Naive thymus-derived CD8-positive, alpha-beta T cell (primary cell): ENCODE results near the gene SPDYE6. TPM values are rescaled to one million over a fixed set of nuclear protein-coding genes. Genes with fewer than 3 reads are reported as not detected.
A peak's percentile ranks its signal among the peaks of the same experiment; 100 is the strongest.
"Not testable (repeated sequence)": the region's sequence is repeated elsewhere in the genome, so short reads cannot be mapped to it uniquely, and the experiment has no call there.

Experiments used
- ATAC-seq, 2 donors: fragments of 150-1000 bp; cut with Tn5 transposase in 1 of 2; sonication (Bioruptor Pico), chemical (Tn5 transposase) in 1 of 2; 1 replicate in 1 of 2; 2 replicates in 1 of 2; pipeline ENCODE4 v1.10.0; 2021; ENCODE audit warnings: mild to moderate bottlenecking in 2 of 2, moderate library complexity in 2 of 2
- POLR2A ChIA-PET: fragments of 350-600 bp; sonication (Branson Sonifier 250); formaldehyde crosslinking; loops from one replicate; lab custom pipeline; 2021; ENCODE audit warnings: antibody characterized with exemption; lab: Charles Lee
- DNase-seq, 10 donors: peaks; one replicate each; pipeline versions ENCODE4 v3.0.0 to v3.0.0-alpha.2; 2020 to 2022
- H3K27ac Mint-ChIP-seq, 10 donors: one replicate each; pipeline ENCODE4 v1.8.0; 2020 to 2022; ENCODE audit warnings: mild to moderate bottlenecking in 10 of 10, mixed read lengths in 10 of 10, moderate library complexity in 4 of 10, inconsistent platforms in 1 of 10
- H3K27me3 Mint-ChIP-seq, 5 donors: one replicate each; pipeline ENCODE4 v1.8.0; 2021 to 2022; ENCODE audit warnings: mixed read lengths in 5 of 5
- H3K36me3 Mint-ChIP-seq, 3 donors: one replicate each; pipeline ENCODE4 v1.8.0; 2020 to 2022; ENCODE audit warnings: mixed read lengths in 3 of 3, mild to moderate bottlenecking in 2 of 3, inconsistent platforms in 1 of 3
- H3K4me1 Mint-ChIP-seq, 4 donors: one replicate each; pipeline ENCODE4 v1.8.0; 2021 to 2022; ENCODE audit warnings: mixed read lengths in 4 of 4
- H3K4me3 Mint-ChIP-seq, 10 donors: one replicate each; pipeline ENCODE4 v1.8.0; 2020 to 2022; ENCODE audit warnings: mild to moderate bottlenecking in 10 of 10, mixed read lengths in 10 of 10, moderate library complexity in 6 of 10, inconsistent platforms in 1 of 10
- H3K9me3 Mint-ChIP-seq, 9 donors: one replicate each; pipeline ENCODE4 v1.8.0; 2020 to 2022; ENCODE audit warnings: mixed read lengths in 9 of 9, mild to moderate bottlenecking in 3 of 9, inconsistent platforms in 1 of 9, moderate library complexity in 1 of 9
- polyA plus RNA-seq, 3 donors: library from polyadenylated mRNA; unstranded; fragments of 300-500 nt; fragmentation: Illumina TruSeq; gene quantifications; one replicate each; pipeline ENCODE4 v1.2.3, GENCODE V29; 2021
- total RNA-seq, 8 experiments: library from RNA in 2 of 8; stranded (reverse) in 2 of 8; gene quantifications; one replicate each; pipeline ENCODE4 v1.2.3 and lab custom pipeline; 2021 to 2026

Gene SPDYE6
- total and polyA plus RNA-seq, 5 experiments from 2014 or later = 0.25 to 0.52 TPM; not detected in 3

DNA sequence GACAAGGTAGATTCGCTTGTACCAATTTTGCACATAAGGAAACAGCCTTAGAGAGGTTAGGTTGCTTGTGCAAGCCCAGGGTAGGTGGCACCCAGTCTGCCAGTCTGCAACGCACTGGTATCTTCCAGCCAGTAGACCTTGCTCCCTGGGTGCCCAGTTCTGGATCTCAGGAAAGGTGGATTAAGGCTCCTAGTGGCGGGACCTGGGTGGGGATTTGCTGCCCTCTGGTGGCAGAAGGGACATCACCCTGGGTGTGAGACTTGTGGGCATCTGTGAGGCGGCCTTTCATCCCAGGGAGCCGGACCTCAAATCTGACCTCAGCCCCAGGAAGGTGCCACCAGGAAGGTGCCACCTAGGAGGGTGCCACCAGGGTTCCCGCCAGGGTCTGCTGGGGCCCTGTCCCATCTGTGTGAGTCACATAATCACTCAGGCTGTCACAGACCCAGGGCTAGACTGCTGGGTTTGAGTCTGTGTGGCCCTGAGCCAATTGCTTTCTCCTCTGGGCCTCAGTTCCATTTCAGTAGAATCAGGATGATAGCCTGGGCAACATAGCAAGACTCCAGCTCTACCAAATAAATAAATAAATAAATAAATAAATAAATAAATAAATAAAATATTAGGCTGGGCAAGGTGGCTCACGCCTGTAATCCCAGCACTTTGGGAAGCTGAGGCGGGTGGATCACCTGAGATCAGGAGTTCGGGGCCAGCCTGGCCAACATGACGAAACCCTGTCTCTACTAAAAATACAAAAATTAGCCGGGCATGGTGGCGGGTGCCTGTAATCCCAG lies 34.6 kb upstream of the SPDYE6 start:
- Mint-ChIP-seq H3K4me1 (peaks cover 5 to 6% (median 6%) of the 10 kb centered on the region in 4 donors), H3K36me3 (peaks cover 0 to 19% (median 0%) of the 10 kb centered on the region in 3 donors), H3K27ac (no peak overlapping the region), H3K4me3 (no peak overlapping the region), H3K9me3 (no peaks in the 10 kb centered on the region), H3K27me3 (no peaks in the 10 kb centered on the region)
- DNase-seq = peak; percentile 41 to 84 (median 62)
- POLR2A ChIA-PET = no interaction called here
- peak; percentile 71 to 83 for ATAC-seq

DNA sequence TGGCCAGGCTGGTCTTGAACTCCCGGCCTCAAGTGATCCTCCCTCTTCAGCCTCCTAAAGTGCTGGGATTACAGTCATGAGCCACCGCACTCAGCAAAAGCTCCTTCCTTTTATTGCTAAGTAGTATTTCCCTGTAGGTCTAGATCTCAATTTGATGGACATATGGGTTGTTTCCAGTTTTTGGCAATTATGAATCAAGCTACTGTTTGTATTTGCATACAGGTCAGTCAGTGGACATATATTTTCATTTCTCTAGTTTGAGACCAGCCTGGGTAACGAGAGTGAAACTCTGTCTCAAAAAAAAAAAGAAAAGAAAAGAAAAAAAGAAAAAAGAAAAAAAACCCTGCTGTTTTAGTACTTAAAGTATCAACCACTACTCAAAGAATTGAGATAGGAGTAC lies 33.6 kb upstream of the SPDYE6 start:
- ATAC-seq = no peak
- peaks cover 0 to 2% (median 0%) of the 10 kb centered on the region in 4 donors for H3K4me1 Mint-ChIP-seq
- no peaks in the 10 kb centered on the region for H3K27me3 Mint-ChIP-seq
- no peak for DNase-seq
- H3K4me3 Mint-ChIP-seq = no peak overlapping the region
- H3K27ac Mint-ChIP-seq = peak overlapping the region in 2 of 10 donors; percentile 4 to 6
- H3K36me3 Mint-ChIP-seq = peaks cover 0 to 29% (median 0%) of the 10 kb centered on the region in 3 donors
- no peaks in the 10 kb centered on the region for H3K9me3 Mint-ChIP-seq
- POLR2A ChIA-PET = no interaction called here

DNA sequence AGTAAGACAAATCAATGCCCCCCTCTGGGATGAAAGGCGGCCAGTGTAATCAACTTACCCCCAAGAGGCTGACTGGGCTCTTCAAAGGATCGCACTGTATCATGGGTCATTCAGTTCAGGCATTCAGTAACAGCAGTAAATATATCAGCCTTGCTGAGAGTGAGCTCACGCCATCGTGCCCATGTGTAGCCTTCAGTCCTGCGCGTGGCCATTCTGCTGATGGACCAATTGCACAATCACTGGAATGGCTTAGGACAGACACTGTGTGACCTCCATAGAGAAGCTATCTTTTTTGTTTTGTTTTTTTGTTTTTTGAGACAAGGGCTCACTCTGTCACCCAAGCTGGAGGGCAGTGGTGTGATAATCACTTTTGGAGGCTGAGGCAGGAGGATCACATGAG lies 30.8 kb upstream of the SPDYE6 start:
- DNase-seq = no peak
- Mint-ChIP-seq H3K27me3 (no peaks in the 10 kb centered on the region), H3K4me3 (no peak overlapping the region), H3K4me1 (peaks cover 0 to 4% (median 0%) of the 10 kb centered on the region in 4 donors), H3K9me3 (no peaks in the 10 kb centered on the region), H3K36me3 (peaks cover 0 to 42% (median 0%) of the 10 kb centered on the region in 3 donors), H3K27ac (peak overlapping the region in 2 of 10 donors; percentile 22 to 64)
- ATAC-seq = no peak
- POLR2A ChIA-PET = interaction anchor here (3.3 kb wide), 1 partner anchor 9 kb away, joined by 12 read pairs; the partner anchor contains the start of gene PRKRIP1

DNA sequence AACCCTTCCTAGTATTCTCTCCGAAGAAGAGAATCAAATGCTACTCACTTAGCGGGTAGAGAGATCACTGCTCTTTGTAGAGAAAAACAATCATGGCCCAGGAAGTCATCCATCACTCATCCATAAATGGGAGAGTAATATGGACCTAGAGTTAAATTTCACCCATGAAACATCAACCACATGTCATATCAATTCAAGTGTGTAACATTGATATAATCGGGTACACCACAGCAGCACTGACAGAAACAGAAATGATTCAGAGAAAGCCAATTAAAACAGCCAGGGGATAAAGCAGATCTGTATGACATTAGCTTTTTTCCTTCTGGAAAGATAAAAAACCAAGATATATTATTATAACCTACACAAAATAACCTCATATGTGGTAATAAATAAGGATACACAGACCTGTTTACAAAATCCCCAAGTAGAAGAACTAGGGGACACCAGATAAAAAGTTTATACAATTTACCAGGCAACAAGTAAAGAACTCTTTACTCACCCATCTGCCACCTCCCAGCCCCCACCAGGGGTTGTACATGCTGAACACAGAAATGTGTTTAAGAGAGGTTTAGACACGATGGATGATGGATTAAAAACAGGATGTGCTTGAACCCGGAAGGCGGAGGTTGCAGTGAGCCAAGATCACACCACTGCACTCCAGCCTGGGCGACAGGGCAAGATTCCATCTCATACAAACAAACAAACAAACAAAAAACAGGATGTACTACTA lies 25.6 kb upstream of the SPDYE6 start:
- ATAC-seq, POLR2A ChIA-PET, DNase-seq, H3K9me3 Mint-ChIP-seq, H3K4me3 Mint-ChIP-seq, H3K27me3 Mint-ChIP-seq, H3K4me1 Mint-ChIP-seq: not testable (repeated sequence)
- Mint-ChIP-seq H3K27ac (peak overlapping the region in 3 of 10 donors; percentile 20 to 47 (median 40)), H3K36me3 (peaks cover 5 to 77% (median 16%) of the 10 kb centered on the region in 3 donors)

DNA sequence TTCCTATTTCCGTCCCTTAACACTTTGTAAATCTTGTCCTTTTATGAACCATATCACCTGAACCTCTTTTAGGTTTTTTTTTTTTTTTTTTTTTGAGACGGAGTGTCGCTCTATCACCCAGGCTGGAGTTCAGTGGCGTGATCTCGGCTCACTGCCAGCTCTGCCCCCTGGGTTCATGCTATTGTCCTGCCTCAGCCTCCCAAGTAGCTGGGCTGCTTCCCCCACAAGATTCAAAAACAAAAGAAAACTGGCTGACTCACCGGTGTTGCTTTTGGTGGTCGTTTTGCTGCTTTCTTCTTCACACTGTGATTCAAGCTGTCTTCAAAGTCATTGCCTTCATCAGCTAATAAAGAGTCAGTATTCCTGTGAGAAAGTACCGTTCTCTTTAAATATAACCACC lies 24.6 kb upstream of the SPDYE6 start:
- H3K27ac Mint-ChIP-seq, ATAC-seq, DNase-seq, H3K9me3 Mint-ChIP-seq, H3K4me1 Mint-ChIP-seq, H3K4me3 Mint-ChIP-seq, POLR2A ChIA-PET, H3K27me3 Mint-ChIP-seq: not testable (repeated sequence)
- peaks cover 5 to 77% (median 16%) of the 10 kb centered on the region in 3 donors for H3K36me3 Mint-ChIP-seq

DNA sequence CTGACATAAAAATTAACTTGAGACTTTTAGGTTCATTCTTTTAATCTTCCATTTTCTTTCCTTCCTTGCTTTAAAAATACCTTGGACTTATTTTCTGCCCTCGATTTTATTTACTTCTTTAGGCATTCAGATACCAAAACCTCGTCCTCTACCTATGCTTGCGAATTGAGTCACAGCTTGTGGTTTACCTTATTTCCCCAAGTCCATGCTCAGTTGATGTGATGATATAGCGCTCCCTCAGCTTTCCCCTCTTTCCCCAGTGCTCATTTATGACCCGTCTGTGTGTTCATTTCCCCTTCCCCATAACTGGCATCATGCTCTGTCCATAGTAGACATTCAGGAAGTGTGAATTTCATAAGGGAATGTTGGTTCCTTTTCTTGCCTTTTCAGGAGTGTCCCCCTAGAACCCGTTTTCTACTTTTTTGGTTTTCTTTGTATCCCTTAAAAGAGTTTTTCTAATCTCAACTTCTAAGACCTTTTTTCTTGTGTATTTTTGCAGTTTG lies 20.8 kb upstream of the SPDYE6 start:
- Mint-ChIP-seq H3K9me3 (no peaks in the 10 kb centered on the region), H3K4me3 (no peak overlapping the region), H3K27me3 (no peaks in the 10 kb centered on the region), H3K4me1 (peaks cover 5 to 18% (median 12%) of the 10 kb centered on the region in 4 donors), H3K36me3 (peaks cover 5 to 75% (median 16%) of the 10 kb centered on the region in 3 donors), H3K27ac (peak overlapping the region in 3 of 10 donors; percentile 24 to 56 (median 34))
- ATAC-seq = no peak
- DNase-seq = no peak
- POLR2A ChIA-PET = no interaction called here

DNA sequence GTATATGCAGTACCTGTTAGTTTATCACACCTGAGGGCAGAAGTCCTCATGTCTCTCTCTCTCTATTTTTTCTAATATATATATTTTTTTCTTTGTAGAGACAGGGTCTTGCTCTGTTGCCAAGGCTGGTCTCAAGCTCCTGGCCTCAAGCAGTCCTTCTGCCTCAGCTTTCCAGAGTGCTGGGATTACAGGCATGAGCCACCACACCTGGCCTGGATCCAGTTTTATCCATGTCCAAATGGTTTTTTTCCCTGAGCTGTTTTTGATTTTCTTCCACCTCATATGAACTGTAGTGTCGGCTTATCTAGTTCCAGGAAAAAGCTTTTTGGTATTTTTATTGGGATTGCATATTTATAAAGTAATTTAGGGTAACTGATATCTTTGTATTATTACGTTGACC lies 16.6 kb upstream of the SPDYE6 start:
- ATAC-seq = not testable (repeated sequence)

DNA sequence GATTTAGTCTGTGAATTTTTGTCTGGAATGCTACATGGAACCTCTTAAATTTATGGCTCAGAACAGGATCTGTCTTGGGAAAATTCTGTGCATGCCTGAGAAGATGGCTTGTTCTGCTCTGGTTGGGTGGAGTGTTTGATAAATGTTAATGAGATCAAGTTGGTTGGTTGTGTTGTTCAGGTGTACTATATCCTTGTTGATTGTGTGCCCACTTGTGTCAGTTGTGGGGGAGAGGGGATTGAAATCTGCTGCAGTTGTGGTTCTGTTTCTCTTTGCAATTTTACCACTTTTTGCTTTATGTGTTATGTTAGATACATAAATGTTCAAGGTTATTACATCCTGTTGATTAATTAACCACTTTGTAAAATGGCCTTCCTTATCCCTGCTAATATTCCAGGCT lies 13.8 kb upstream of the SPDYE6 start:
- POLR2A ChIA-PET, H3K27ac Mint-ChIP-seq, DNase-seq, ATAC-seq, H3K27me3 Mint-ChIP-seq, H3K9me3 Mint-ChIP-seq: not testable (repeated sequence)
- peaks cover 9 to 50% (median 16%) of the 10 kb centered on the region in 3 donors for H3K36me3 Mint-ChIP-seq
- peaks cover 7 to 38% (median 27%) of the 10 kb centered on the region in 4 donors for H3K4me1 Mint-ChIP-seq
- H3K4me3 Mint-ChIP-seq = peak overlapping the region in 2 of 10 donors; percentile 33 to 36

More for the DNA sequence above, 16.6 kb upstream of the SPDYE6 start:
- peaks cover 14 to 58% (median 21%) of the 10 kb centered on the region in 3 donors for H3K36me3 Mint-ChIP-seq
- H3K9me3 Mint-ChIP-seq, H3K4me3 Mint-ChIP-seq, H3K27ac Mint-ChIP-seq, POLR2A ChIA-PET, H3K27me3 Mint-ChIP-seq, DNase-seq: not testable (repeated sequence)
- H3K4me1 Mint-ChIP-seq = peaks cover 7 to 32% (median 25%) of the 10 kb centered on the region in 4 donors

DNA sequence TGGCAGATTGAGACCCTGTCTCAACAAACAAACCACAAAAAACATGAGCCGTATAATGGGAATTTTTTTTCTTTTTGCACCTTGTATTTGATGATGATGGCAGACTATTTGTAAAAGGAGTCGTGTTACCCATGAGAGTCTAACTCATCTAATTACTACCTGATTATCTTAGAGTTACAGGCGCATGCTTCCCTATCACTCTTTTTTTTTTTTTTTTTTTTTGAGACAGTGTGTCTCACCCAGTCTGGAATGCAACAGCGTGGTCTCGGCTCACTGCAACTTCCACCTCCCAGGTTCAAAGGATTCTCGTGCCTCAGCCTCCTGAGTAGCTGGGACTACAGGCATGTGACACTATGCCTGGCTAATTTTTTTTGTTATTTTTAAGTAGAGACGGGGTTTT lies 9.1 kb upstream of the SPDYE6 start:
- POLR2A ChIA-PET, H3K27ac Mint-ChIP-seq, ATAC-seq, DNase-seq, H3K9me3 Mint-ChIP-seq, H3K27me3 Mint-ChIP-seq: not testable (repeated sequence)
- Mint-ChIP-seq H3K36me3 (peaks cover 6 to 27% (median 13%) of the 10 kb centered on the region in 3 donors), H3K4me3 (peak overlapping the region in 8 of 10 donors; percentile 11 to 62 (median 34)), H3K4me1 (peaks cover 1 to 33% (median 17%) of the 10 kb centered on the region in 4 donors)

DNA sequence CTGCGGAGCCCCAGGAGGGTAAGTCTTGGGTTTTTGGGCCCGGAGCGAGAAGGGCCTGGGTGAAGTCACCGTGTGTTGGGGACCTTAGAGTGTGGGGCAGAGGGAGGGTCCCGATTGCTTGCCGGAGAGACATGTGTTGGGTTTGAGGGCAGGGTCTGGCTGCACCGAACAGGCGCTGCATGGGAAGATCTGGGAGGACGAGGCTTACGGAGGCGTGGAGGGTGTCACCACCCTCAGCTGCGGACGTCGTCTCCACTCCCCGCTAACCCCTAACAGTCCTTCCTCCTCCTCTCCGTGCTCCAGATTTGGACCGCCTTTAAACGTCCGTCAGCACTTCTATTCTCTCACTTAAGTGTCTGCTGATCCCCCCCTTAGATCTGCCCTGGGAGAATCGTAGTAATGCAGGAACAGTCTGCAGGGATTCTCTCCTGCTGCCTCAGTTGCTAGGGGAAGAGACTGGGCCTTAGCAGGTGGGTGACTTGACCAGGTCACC lies 8.2 kb upstream of the SPDYE6 start:
- POLR2A ChIA-PET, ATAC-seq, H3K27me3 Mint-ChIP-seq, H3K9me3 Mint-ChIP-seq: not testable (repeated sequence)
- peak in 1 of 10 donors; percentile 11 for DNase-seq
- peaks cover 0 to 21% (median 6%) of the 10 kb centered on the region in 3 donors for H3K36me3 Mint-ChIP-seq
- H3K4me1 Mint-ChIP-seq = peaks cover 0 to 29% (median 15%) of the 10 kb centered on the region in 4 donors
- H3K27ac Mint-ChIP-seq = peak overlapping the region in 9 of 10 donors; percentile 31 to 93 (median 82)
- peak overlapping the region; percentile 80 to 94 (median 87) for H3K4me3 Mint-ChIP-seq

DNA sequence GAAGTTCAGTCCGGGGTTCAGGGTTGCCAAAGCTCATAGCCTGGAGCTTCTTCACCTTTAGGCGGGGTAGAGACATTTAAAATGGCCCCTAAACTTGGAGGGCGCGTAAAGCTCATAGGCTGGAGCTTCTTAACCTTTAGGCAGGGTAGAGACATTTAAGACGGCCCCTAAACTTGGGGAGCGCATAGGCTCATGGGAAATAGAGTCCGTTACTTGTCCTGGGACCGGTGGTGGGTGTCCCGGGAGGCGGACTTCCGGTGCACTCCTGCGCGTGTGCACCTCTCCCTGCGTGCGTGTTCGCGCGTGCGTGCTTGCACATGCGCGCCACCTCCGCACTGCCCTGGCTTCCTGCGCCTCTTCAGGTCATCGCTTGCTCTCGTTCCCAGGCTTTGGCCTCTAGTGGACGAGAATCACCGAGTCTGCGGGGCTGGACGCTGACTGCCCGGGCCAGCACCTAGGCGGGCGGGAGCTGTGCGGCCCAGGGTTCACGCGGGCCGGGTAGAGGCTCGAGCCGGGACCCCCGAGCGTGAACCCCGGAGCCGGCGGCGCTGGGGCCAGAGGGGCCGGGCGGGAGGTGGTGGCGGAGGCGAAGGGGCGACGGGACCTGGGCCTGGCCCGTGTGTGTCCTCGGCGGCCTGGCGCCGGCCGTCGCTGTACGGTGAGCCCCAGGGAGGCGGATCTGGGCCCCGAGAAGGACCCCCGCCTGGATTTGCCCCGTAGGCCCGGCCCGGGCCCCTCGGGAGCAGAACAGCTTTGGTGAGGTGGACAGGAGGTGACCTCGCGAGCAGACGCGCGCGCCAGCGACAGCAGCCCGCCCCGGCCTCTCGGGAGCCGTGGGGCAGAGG lies 7.5 kb upstream of the SPDYE6 start:
- ATAC-seq = peak; percentile 98 to 99
- H3K27ac Mint-ChIP-seq = peak overlapping the region; percentile 71 to 94 (median 92)
- H3K4me1 Mint-ChIP-seq = peaks cover 0 to 29% (median 15%) of the 10 kb centered on the region in 4 donors
- H3K27me3 Mint-ChIP-seq, H3K9me3 Mint-ChIP-seq: not testable (repeated sequence)
- POLR2A ChIA-PET = interaction anchor here (1.0 to 1.3 kb wide), 2 partner anchors 32 to 73 kb away, joined by 3 read pairs; partner anchors contain the start of gene PRKRIP1
- DNase-seq = peak; percentile 82 to 97 (median 93)
- peak overlapping the region; percentile 85 to 94 (median 88) for H3K4me3 Mint-ChIP-seq
- peaks cover 0 to 21% (median 6%) of the 10 kb centered on the region in 3 donors for H3K36me3 Mint-ChIP-seq

DNA sequence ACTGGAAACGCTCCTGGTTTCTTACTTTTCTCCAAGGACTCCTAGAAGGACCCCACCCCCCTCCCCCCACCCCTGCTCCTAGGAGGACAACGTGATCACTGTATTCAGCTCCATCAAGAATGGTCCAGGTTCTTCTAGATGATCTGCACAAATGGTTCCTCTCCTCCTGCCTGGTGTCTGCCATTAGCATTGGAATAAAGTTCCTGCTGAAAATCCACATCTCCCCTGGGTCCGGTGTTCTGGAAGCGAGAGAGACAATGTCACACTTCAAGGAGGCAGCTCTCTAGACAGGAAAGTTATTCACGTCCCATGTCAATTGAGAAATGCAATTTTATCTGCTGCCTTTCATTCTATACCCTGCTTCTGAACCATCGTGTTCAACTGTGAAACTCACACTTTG lies 9.3 kb downstream of the SPDYE6 start:
- H3K4me3 Mint-ChIP-seq, H3K27ac Mint-ChIP-seq: not testable (repeated sequence)

More for the DNA sequence above, 9.3 kb downstream of the SPDYE6 start:
- DNase-seq, H3K9me3 Mint-ChIP-seq, H3K4me1 Mint-ChIP-seq, H3K27me3 Mint-ChIP-seq, POLR2A ChIA-PET, ATAC-seq, H3K36me3 Mint-ChIP-seq: not testable (repeated sequence)
